Ramos (cell line): ENCODE measurements around the gene EEFSEC.

ENCODE experiments used
- in situ Hi-C: fragments of 300-500 bp; cut with MboI; formaldehyde crosslinking; loops from one replicate; pipeline ENCODE4 v1.14.3; 2022; ENCODE audit warnings: low sequenced_read_pairs; ENCODE audit not compliant: unreplicated experiment

EEFSEC gene

GRCh38 chr3:128215290-128215689, 62.0 kb downstream of the EEFSEC start:
- in situ Hi-C loops: no loop called here

- in situ Hi-C loops: no loop called here
Measured at GRCh38 chr3:128215800-128216495, 62.7 kb downstream of the EEFSEC start.

- in situ Hi-C loops: no loop called here
Measured at GRCh38 chr3:128217702-128218547, 64.6 kb downstream of the EEFSEC start.

GRCh38 chr3:128218548-128219257, 65.4 kb downstream of the EEFSEC start:
- in situ Hi-C loops: no loop called here

GRCh38 chr3:128221328-128221727, 68.0 kb downstream of the EEFSEC start:
- in situ Hi-C loops: no loop called here

GRCh38 chr3:128222796-128223385, 69.6 kb downstream of the EEFSEC start:
- in situ Hi-C loops: no loop called here

GRCh38 chr3:128226186-128226725, 73.0 kb downstream of the EEFSEC start:
- in situ Hi-C loops: no loop called here

GRCh38 chr3:128226795-128227395, 73.6 kb downstream of the EEFSEC start:
- in situ Hi-C loops: no loop called here

GRCh38 chr3:128227507-128227906, 74.2 kb downstream of the EEFSEC start:
- in situ Hi-C loops: no loop called here

GRCh38 chr3:128228366-128228910, 75.2 kb downstream of the EEFSEC start:
- in situ Hi-C loops: no loop called here

GRCh38 chr3:128229106-128229857, 76.0 kb downstream of the EEFSEC start:
- in situ Hi-C loops: no loop called here

GRCh38 chr3:128231606-128232005, 78.3 kb downstream of the EEFSEC start:
- in situ Hi-C loops: no loop called here

- in situ Hi-C loops: no loop called here
Measured at GRCh38 chr3:128232376-128233178, 79.3 kb downstream of the EEFSEC start.

- in situ Hi-C loops: no loop called here
Measured at GRCh38 chr3:128235207-128235926, 82.1 kb downstream of the EEFSEC start.

GRCh38 chr3:128236657-128237056, 83.4 kb downstream of the EEFSEC start:
- in situ Hi-C loops: no loop called here

- in situ Hi-C loops: no loop called here
Measured at GRCh38 chr3:128237348-128238183, 84.3 kb downstream of the EEFSEC start.

GRCh38 chr3:128238184-128238489, 84.9 kb downstream of the EEFSEC start:
- in situ Hi-C loops: no loop called here
